Bronchus fibroblast of lung (primary cell): ENCODE data around the gene SLC33A1. TPM values are rescaled to one million over a fixed set of nuclear protein-coding genes. Genes with fewer than 3 reads are reported as not detected.

Experiments used
- total RNA-seq: library from RNA; depleted of rRNA; stranded (reverse); fragments of >200 nt; gene quantifications from 2 replicates; pipeline ENCODE4 v1.2.3, GENCODE V29; 2015

SLC33A1 gene
- 19.6 and 19.7 TPM in 2 replicates for total RNA-seq

GRCh38 chr3:155854141-155854940 lies at the start of gene SLC33A1:
SLC33A1 (minus strand) TSS chr3:155854427; CDS start chr3:155853997, 430 bp downstream.

GRCh38 chr3:155870133-155870944 lies 16.1 kb upstream of the SLC33A1 start, which contains the start of gene GMPS:
GMPS (plus strand) TSS chr3:155870650; CDS start chr3:155870871, 221 bp downstream.

GRCh38 chr3:155805802-155806618 lies 48.2 kb downstream of the SLC33A1 start, which contains the start of gene C3orf33:
C3orf33 (minus strand) TSS chr3:155806278; CDS start chr3:155806252, 26 bp downstream.

Other genes with a start within 250 kb of the SLC33A1 start
- 0.30 TPM in 1 of 2 replicates, not detected in the other for gene PLCH1, start 109.4 kb downstream of the SLC33A1 start, total RNA-seq
- gene C3orf33, start 48.1 kb downstream of the SLC33A1 start, total RNA-seq = 1.2 and 2.0 TPM in 2 replicates
- gene GMPS, start 16.2 kb upstream of the SLC33A1 start, total RNA-seq = 49.9 and 50.6 TPM in 2 replicates